ENCODE data around the gene INS. TPM values are rescaled to one million over a fixed set of nuclear protein-coding genes. Genes with fewer than 3 reads are reported as not detected.

The INS gene
- total and polyA plus RNA-seq, 10 of the 15 experiments (the other 5 are each of a cell fraction or from before 2014, with no cell fraction given): not detected

DNA sequence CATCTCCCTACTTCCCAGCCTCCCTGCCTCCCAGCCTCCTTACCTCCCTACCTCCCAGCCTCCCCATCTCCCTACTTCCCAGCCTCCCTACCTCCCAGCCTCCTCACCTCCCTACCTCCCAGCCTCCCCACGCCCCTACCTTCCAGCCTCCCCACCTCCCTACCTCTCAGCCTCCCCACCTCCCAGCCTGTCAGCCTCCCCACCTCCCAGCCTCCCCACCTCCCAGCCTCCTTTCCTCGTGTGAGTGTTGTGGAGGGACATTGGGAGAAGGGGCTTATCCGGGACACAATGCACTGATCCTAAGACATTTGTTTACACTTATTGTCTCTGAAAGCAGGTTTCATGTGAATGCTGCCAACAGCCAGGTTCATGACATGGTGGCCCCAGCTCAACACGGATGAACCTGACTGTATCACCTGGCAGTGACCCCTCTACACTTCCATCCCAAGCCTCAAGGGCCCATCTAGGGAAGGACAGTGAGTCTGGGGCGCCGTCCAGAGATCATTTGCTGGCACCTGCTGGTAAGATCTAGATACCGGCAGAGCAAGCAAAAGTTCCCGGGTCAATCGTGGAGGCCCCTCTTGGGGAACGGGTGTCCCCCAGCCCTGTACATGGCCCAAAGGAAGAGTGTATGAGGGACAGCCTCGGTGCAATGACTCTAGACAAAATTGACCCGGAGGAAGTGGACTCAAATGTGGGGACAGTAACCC lies 45.1 kb upstream of the INS start:
- TF ChIP-seq BACH1 (IDR thresholded peaks at IDR 0.05; ENCODE audit: borderline replicate concordance) (no peak), SMC3 (IDR thresholded peaks at IDR 0.05; ENCODE audit: borderline replicate concordance, low read length) (no peak), EZH2 (IDR thresholded peaks at IDR 0.05; ENCODE audit: borderline replicate concordance, control insufficient read depth, low read depth, low read length) (no peak), PAX8 (IDR thresholded peaks at IDR 0.05) (no peak), SIX5 (IDR thresholded peaks at IDR 0.05; ENCODE audit: low read depth, low read length, severe bottlenecking) (no peak), GABPA (IDR thresholded peaks at IDR 0.05; ENCODE audit: low read depth) (no peak), NR2F1 (conservative IDR thresholded peaks at IDR 0.05) (no peak), SIN3A (IDR thresholded peaks at IDR 0.05; ENCODE audit: low read depth, low read length) (no peak), RAD51 (IDR thresholded peaks at IDR 0.05) (no peak), SPI1 (IDR thresholded peaks at IDR 0.05; ENCODE audit: borderline replicate concordance, insufficient read depth, low read depth, low read length) (no peak), FOXM1 (IDR thresholded peaks at IDR 0.05; ENCODE audit: low read depth, low read length) (no peak)
- TF ChIP-seq, protein P1, sequence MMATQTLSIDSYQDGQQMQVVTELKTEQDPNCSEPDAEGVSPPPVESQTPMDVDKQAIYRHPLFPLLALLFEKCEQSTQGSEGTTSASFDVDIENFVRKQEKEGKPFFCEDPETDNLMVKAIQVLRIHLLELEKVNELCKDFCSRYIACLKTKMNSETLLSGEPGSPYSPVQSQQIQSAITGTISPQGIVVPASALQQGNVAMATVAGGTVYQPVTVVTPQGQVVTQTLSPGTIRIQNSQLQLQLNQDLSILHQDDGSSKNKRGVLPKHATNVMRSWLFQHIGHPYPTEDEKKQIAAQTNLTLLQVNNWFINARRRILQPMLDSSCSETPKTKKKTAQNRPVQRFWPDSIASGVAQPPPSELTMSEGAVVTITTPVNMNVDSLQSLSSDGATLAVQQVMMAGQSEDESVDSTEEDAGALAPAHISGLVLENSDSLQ (IDR thresholded peaks at IDR 0.05): no peak
- TF ChIP-seq, protein P2, sequence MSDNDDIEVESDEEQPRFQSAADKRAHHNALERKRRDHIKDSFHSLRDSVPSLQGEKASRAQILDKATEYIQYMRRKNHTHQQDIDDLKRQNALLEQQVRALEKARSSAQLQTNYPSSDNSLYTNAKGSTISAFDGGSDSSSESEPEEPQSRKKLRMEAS (IDR thresholded peaks at IDR 0.05; ENCODE audit: low read depth, low read length): no peak
- TF ChIP-seq, protein P3, sequence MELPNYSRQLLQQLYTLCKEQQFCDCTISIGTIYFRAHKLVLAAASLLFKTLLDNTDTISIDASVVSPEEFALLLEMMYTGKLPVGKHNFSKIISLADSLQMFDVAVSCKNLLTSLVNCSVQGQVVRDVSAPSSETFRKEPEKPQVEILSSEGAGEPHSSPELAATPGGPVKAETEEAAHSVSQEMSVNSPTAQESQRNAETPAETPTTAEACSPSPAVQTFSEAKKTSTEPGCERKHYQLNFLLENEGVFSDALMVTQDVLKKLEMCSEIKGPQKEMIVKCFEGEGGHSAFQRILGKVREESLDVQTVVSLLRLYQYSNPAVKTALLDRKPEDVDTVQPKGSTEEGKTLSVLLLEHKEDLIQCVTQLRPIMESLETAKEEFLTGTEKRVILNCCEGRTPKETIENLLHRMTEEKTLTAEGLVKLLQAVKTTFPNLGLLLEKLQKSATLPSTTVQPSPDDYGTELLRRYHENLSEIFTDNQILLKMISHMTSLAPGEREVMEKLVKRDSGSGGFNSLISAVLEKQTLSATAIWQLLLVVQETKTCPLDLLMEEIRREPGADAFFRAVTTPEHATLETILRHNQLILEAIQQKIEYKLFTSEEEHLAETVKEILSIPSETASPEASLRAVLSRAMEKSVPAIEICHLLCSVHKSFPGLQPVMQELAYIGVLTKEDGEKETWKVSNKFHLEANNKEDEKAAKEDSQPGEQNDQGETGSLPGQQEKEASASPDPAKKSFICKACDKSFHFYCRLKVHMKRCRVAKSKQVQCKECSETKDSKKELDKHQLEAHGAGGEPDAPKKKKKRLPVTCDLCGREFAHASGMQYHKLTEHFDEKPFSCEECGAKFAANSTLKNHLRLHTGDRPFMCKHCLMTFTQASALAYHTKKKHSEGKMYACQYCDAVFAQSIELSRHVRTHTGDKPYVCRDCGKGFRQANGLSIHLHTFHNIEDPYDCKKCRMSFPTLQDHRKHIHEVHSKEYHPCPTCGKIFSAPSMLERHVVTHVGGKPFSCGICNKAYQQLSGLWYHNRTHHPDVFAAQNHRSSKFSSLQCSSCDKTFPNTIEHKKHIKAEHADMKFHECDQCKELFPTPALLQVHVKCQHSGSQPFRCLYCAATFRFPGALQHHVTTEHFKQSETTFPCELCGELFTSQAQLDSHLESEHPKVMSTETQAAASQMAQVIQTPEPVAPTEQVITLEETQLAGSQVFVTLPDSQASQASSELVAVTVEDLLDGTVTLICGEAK (IDR thresholded peaks at IDR 0.05; ENCODE audit: borderline replicate concordance): no peak
- no peak overlapping the region for H3K9ac ChIP-seq (ENCODE audit: control insufficient read depth, insufficient read depth, low read length)
- H3K4me3 ChIP-seq: no peak overlapping the region
- no peaks in the 10 kb centered on the region for H3K9me3 ChIP-seq (replicated peaks; ENCODE audit: control insufficient read depth, insufficient read depth, low read length)
- H3K36me3 ChIP-seq (ENCODE audit: control insufficient read depth in 2 of 2, insufficient read depth in 2 of 2, low read length in 1 of 2): no peaks in the 10 kb centered on the region
- no TSS peak for BruUV-seq (replicated peaks)
- FAIRE-seq (no peak), DNase-seq (ENCODE audit: low read depth, low spot score) (no peak), ATAC-seq (no peak)
- no peaks in the 10 kb centered on the region for H4K20me1 ChIP-seq (ENCODE audit: control insufficient read depth, insufficient read depth)
- H3K27me3 ChIP-seq (replicated peaks in 1 of 2; ENCODE audit: control insufficient read depth in 2 of 2, insufficient read depth in 2 of 2, low read length in 1 of 2): no peaks in the 10 kb centered on the region; a peak in 1 of 4 replicates
- ChIA-PET SMC1A (ENCODE audit: uncharacterized antibody, unreplicated experiment) (no interaction called here), POLR2A (no interaction called here), RAD21 (ENCODE audit: unreplicated experiment) (no interaction called here), CTCF (no interaction called here)
- H3K4me2 ChIP-seq (ENCODE audit: control insufficient read depth, insufficient read depth): no peak overlapping the region
- in situ Hi-C loops (cut with MboI) (no loop called here), intact Hi-C loops (cut with micrococcal nuclease; ENCODE audit: unreplicated experiment) (no loop called here)
- no peaks in the 10 kb centered on the region for H3K4me1 ChIP-seq (ENCODE audit: control insufficient read depth, insufficient read depth, low read length)
- no peak overlapping the region for H2AFZ ChIP-seq (ENCODE audit: control insufficient read depth, low read depth, low read length)
- 22% methylated on average over 11 of the region's 12 CpGs for WGBS (ENCODE audit: insufficient coverage, insufficient replicate concordance, low lambda C conversion rate, missing lambda C conversion rate)
- H3K79me2 ChIP-seq (ENCODE audit: control insufficient read depth, insufficient read depth, low read length): no peaks in the 10 kb centered on the region
- H3K27ac ChIP-seq (ENCODE audit: control insufficient read depth, insufficient read depth): no peak overlapping the region
